ENCODE results near the gene MRPL39. TPM values are rescaled to one million over a fixed set of nuclear protein-coding genes. Genes with fewer than 3 reads are reported as not detected.
A peak's percentile ranks its signal among the peaks of the same experiment; 100 is the strongest.

The MRPL39 gene
- total RNA-seq, 1 donor from 2014 or later, result 29.1 TPM

DNA sequence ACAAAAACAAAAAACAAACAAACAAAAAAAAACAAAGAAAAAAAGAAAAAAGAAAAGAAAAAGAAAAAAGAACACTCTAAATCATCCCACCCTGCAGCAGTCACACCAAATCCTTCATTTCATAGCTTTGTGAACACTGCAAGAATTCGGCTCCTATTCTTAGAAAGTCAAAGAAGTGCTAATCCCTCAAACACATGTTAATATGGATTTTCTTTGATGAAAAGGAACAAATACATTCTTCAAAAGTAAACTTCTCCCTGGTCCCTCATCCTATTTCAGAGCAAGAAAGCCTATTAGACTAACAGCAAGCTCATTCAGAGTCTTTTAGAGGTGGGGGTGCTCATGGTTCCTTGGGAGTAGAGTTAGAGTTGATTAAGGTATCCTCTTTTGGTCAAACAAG, 7.2 kb upstream of the MRPL39 start:
- DNase-seq (ENCODE audit: low read depth in 2 of 2), result no peak

DNA sequence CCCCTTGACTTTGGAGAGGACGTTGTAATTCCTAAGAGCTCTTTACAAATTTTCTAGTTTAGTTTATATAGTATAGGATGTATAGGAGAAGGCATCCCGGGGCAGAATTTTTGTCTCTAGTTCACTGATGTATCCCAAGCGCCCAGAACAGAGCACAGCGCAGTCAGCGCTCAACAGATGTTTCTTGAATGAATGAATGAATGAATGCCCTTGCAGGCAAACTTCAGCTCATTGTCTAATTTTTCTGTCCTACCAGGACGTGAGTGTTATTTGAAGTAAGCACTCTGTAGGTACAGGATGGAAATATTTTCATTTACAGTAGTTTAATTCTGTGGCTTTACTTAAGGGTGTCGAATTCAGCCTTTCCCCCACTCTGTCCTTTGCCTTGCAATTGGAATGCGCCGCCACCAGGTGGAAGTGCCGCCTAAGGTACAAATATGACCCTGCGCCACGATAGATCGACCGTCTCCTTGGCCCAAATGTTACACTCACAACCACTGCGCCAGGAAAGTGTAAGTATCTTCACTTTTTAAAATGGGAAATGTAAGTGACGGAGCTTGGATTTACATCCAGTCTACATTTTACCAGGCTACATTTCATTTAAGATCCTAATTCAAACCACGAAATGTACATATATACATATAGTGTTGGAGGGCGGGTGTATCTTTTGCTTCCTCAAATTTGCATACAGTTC, 910 bp upstream of the MRPL39 start:
- peak; percentile 54 to 82 for DNase-seq (ENCODE audit: low read depth in 2 of 2)

DNA sequence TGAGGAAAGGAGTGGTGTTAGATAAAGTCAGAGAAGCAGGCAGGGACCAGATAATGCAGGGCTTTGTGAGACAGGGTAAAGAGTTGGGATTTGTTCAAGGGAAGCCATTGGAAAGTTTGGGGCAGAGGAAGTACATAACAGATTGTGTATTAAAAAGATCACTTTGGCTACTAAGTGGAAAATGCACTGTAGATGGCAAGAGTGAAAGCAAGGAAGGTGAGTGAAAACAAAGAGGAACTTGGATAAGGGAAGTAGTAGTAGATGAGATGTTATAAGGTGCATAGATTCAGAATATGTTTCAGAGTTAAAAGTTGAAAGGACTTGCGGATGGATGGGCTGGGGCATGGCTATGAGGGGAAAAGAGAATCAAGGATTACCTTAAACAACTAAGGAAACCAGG, 17.4 kb downstream of the MRPL39 start:
- no peak for DNase-seq (ENCODE audit: low read depth in 2 of 2)

DNA sequence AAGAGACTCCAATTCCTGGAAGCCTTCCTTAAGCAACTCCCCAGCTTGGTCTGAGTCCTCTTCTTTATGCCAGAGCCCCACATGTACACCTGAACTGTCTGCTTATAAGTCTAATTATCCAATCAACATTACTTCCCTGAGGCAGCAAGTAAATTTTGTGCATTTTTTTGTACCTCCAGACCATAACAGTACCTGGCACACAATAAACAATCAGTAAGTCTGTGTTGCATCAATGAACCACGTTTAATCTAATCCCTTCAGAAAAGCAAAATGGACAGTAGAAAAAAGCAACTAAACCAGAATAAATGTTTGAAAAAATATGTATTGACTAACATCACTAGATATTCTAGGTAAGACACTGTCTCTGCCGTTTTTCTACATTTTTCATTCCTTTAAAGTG, 20.5 kb downstream of the MRPL39 start:
- no peak for DNase-seq (ENCODE audit: low read depth in 2 of 2)

DNA sequence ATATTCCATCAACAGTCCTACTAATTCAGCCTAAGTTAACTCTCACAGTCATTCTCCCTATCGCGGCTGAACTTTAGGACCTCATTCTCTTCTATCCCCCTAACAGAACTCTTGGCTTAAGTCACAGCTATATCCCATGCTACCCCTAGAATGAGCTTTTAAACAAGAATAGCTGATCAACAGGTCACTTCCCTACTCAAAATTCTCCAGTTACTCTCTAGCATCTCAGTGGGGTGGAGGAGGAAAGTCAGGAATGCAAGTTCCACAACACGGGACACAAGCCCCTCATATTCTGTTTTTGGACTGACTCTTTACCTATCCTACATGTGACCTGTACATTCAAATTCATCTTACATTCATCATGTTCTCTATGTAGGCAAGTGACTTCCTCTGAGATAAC, 21.0 kb downstream of the MRPL39 start:
- DNase-seq (ENCODE audit: low read depth in 2 of 2), result no peak

DNA sequence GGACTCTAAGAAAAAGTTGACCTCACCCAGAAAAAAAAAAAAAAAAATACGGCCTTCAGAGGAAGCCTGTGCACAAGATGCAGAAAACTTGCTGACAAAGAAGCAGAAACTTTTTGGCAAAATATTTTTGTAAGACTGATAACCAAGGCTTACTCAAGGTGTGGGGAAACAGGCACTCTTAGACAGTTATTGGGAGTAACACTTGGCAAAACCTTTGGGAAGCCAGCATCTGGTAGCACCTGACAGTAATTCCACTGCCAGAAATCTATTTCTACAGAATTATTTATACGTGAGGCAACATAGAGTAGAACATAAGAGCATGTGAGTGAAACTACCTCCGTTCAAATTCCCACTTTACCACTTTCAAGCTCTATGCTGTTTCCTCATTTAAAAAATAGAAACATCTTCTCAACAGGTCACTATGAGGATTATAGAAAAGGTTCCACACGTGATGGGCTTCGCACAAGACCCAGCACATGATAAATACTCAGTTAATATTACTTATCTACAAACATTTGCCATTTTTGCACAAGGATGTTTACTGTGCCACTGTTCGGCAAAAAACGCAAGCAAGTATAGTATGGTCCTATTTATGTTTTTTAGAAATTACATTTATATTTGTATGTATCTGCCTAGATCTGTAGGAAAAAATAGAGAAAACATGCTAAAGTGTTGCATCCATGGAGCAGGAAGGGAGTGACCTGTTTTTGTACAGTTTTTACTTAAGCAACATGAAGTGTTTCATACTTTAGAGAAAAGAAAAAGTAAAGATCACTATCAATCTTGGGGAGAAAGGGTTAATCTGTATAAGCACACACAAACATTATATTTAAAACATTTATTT, 22.2 kb downstream of the MRPL39 start:
- no peak for DNase-seq (ENCODE audit: low read depth in 2 of 2)

DNA sequence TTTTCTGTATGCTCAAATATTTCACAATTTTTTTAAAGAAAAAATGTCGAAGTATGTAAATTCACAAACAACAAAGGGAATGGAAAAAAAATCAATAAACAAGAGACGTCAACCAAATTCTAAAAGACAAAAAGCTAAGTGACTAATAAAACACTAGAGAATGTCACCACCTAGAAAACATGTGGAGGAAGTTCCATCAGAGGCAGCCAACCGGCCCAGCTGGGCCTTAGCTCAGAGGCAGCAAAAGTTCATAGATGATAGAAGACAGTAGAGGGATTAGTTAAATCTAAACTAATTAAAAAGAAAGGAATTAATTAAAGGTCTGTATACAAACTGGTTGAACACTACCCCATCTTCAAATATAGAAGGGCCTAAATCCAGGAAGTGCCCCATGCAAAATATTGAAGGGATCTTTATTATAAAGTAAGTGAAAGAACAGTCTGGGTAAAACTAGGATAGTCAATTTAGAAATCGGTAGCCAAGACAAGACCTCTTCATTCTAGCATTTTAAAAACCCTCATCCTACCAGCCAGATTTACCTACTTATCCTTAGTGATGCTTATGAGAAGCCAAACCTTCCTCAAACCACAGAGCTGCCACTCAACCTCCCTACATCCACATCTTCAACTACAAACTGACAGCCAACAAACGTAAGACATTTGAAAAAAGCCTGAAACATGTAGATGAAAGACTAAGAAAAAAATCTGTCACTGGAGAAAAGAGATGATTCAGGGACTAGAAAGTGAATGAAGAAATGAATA, 23.7 kb downstream of the MRPL39 start:
- DNase-seq (ENCODE audit: low read depth in 2 of 2), result no peak

DNA sequence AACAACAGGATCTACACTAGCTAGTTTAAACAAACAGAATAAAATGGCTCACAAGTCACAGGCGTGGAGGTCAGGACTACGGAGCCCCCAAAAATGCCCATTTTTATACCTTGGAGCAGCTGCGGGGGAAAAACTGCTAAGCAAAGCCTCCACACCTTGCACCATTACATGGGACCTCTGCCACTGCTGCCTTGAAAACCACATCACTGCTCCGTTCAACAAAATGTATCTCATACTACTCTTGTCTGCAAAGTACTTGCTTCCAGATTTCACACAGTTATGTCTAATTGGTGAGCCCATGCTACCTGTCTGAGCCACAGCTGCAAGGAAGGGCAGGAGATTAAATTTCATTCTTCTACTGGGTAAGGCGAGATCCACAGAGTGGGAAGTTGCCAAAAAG, 24.4 kb downstream of the MRPL39 start:
- DNase-seq (ENCODE audit: low read depth in 2 of 2), result no peak

DNA sequence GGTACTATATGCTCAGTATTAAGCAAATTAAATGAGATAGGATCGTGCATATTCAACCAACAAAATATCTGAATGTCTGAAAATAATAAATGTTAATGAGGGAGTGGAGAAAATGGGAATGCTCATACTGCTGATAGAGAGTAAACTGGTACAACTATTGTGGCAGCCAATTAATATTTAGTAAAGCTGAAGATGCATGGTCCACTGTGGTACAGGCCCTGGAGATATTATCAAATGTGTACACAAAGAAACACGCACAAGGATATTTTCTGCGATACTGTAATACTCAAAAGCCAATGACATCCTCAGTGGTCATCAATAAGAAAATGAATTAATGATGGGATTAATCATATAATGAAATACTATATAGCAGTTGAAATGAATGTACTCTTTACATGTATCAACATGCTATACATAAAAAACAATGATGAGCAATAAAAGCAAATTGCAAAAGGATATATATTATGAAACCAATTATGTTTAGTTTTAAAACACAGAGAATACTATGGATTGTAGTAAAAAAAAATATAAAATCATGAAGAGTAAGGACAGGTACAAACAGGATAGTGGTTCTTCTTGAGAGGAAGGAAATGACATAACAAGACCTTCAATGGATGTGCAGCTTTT, 25.0 kb downstream of the MRPL39 start:
- no peak for DNase-seq (ENCODE audit: low read depth in 2 of 2)

DNA sequence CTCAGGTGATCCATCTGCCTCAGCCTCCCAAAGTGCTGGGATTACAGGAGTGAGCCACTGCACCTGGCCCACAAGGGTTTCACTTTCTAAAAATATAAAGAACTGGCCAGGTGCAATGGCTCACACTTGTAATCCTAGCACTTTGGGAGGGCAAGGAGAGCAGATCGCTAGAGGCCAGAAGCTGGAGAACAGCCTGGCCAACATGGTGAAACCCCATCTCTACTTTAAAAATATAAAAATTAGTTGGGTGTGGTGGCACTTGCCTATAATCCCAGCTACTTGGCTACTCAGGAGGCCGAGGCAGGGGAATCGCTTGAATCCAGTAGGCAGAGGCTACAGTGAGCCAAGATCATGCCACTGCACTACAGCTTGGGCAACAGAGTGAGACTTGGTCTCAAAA, 25.7 kb downstream of the MRPL39 start:
- no peak for DNase-seq (ENCODE audit: low read depth in 2 of 2)

DNA sequence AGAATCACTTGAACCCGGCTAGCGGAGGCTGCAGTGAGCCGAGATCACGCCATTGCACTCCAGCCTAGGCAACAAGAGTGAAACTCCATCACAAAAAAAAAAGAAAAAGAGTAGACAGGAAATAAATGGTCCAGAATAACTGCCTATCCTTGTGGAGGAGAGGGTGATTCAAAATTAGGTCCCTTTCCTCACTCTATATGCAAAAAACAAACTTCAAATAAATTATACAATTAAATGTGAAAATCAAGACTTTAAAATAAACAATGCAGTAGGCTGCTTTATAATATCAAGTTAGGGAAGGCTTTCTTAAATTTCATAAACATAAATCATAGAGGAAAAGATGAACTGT, 26.4 kb downstream of the MRPL39 start:
- no peak for DNase-seq (ENCODE audit: low read depth in 2 of 2)

DNA sequence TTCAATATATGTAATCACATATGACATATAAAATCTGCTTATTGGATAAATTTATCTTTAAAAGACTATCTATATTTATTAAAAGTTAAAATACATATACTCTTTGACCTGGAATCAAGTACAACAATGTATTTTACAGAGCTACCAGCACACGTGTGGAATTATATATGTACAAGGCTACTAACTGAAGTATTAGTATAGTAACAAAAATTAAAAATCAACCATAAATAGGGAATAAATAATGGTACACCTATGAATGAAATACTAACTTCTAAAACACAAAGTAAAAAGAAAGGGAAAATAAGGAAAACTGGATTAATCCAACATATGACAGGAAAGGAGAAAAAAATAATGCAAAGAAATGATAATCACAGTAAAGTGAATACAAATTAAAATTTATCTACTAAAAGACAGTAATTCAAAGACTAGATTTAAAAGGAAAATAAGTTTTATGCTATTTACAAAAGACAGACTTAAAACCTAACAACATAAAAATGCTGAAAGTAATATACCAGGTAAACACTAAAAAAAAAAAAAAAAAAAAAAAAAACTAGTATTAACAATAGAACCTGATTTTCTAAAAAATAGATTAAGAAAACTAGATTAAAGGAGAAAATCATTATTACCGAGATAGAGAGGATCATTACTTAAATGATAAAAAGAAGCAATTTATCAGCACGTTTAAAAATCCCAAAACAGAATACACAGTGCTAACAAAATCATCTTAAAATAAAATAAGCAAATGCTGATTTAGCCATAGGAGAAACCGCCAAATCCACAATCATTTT, 27.9 kb downstream of the MRPL39 start:
- DNase-seq (ENCODE audit: low read depth in 2 of 2), result no peak

DNA sequence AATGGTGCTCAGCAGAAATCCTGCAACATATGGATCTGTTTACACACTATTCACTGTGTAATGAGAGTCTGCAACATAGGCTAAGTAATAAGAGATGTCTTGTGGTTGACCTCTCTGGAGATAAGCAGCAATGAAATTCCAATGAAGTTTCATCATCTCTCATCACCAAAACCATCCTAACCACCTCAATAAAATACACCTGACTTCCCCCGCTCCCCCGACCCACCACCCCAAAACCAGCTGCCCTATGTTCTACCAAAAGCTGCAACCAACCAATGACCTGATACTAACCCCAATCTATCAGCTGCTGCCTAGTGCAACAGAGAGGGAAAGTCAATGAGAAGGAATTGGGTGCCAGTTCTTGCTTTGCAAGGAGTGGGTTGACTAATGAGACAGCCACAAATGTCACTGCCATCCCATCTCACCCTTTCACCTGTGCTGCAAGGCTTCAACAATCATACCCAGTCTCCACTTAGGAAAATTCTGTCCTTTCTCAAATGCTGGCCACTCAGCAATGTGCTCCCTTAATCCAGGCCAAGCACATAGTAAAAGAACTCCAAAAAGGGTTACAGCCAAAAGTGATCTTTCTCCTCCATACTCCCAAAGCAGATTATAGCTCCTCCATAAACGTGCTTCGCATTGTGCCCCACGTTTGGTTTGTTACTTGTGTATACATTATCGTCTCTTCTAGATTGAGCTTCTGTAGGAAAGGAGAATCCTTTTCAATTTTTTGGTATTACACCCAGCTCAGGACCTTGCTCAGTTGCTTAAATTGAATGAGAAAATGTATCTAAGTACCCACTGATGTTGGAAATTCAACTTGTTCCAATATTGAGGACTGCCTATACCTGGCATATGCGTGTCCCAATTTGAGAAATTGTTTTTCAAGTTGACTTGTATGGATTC, 29.0 kb downstream of the MRPL39 start:
- no peak for DNase-seq (ENCODE audit: low read depth in 2 of 2)

DNA sequence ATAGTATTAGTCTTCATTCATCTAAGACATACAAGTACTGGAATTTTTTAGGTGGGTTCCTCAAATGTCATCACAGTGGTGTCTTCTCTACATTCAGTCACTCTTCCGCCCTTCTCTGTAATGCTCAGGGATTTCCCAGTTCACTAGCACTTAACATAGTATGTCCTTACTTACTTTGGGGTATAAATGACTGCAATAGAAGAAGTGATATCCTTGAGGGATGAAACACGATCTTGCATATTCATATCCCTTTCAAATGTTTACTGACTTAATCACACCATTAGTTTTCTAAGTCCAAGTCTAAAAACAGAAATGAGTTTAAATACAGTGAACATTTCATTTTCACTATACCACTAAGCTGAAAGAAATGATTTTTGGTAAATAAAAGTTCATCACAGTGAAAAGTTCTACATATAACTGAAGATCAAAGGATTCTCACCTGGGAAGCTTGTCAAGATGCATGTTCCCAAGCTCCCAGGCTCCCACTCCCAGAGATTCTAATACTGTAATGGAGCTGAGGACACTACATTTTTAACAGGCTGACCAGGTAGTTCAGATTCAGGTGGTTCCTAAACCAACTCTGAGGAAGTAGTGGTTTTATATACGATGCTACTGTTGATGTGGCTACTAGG, 29.7 kb downstream of the MRPL39 start:
- no peak for DNase-seq (ENCODE audit: low read depth in 2 of 2)

DNA sequence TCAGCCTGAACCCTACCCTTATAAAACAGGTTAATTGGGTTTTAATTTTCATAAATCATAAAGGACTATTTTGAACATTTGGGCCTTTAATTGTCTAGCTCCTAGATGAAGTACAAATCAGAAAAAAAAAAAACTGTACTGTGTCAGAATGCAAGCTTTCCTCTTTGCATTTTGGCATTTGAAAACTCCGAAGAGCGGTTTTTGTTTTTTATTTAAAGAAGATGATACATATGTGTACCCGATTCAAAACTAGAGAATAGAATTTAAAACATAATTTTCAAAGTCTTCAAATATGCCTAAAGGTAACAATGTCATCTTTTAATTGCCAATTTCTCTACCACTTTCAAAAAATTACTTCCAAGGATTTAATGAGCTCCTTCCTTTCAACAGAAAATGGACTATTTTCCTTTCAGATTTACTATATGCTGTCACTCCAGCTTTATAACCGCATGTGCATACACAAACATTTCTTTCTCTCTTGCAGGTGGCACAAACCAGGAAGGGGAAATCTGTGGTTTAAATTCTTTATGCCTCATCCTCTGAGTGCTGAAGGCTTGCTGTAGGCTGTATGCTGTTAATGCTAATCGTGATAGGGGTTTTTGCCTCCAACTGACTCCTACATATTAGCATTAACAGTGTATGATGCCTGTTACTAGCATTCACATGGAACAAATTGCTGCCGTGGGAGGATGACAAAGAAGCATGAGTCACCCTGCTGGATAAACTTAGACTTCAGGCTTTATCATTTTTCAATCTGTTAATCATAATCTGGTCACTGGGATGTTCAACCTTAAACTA, 33.7 kb downstream of the MRPL39 start:
- DNase-seq (ENCODE audit: low read depth in 2 of 2), result peak; percentile 38 to 85

DNA sequence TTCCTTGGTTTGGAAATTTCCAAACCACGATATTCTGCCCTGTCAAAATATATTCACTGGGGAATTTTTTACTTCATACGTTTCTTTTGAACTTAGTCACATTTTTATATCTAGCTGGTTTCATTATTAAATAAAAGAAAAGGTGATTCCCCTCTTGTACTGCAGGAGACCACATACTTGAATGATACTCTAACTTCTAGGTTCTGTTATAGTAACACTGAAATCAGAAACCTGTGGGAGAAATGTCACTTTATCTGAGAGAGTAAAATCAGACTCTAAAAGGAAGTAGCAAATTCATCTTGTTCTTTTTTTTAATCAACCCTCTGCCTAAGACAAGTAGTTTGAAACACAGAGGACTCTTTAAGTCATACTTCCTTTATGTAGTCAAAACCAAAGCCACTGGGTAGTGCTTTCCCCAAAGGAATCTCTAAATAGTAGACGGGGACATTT, 34.4 kb downstream of the MRPL39 start:
- no peak for DNase-seq (ENCODE audit: low read depth in 2 of 2)

DNA sequence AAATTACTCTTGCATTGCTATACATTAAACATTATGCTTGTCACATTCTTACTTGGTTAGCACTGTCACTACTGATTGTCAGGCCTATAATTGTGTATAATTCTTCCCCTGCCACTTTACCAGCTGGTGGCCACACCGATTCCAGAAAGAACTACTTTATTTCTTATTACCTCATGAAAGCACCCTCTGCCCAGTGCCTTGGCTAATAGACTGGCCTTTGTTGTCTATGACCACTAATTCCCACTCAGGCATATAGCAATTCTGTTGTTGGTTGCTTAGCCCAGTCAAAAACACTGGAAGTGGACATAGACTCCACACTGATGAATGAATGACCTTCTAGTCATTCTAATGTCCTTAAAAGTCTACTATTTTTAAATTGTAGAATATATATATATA, 35.6 kb downstream of the MRPL39 start:
- no peak for DNase-seq (ENCODE audit: low read depth in 2 of 2)

DNA sequence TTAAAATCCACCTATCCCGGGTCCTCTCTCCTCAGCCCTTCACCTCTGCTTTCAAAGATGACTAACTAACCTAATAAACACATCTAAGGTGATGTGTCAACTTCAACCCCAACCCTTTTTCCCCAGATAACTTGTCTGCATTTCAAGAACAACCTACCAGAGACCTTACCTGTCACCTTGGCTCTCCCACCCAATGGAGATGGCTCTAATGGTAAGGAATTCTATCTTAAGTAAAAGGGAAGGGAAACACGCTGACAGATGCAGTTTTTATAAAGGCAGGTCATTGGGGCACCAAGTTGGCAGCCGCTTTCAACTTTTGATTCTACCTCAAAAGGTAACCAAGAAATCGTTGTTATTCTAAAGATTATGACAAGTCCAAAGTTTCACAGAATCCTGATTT, 37.6 kb downstream of the MRPL39 start:
- no peak for DNase-seq (ENCODE audit: low read depth in 2 of 2)

DNA sequence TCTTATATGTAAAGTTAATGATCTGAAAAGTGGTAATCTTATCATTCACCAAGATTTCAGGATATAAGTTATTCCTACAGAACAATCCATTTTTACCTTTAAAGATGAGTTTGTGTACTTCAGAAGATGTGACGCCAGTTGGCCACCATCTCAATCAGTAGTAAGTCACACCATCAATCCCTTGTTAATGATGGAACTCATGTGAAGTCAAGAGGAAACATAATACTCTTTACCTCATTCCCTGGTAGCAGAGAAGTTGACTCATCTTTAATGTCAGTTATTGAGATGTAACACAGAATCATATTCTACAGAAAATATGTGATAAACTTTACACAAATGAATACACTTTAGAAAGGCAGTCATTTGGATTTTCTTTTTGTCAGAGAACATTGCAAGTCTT, 38.2 kb downstream of the MRPL39 start:
- no peak for DNase-seq (ENCODE audit: low read depth in 2 of 2)

Data from dermis microvascular lymphatic vessel endothelial cell (primary cell).